ENCODE results near the gene SMLR1.

DNA sequence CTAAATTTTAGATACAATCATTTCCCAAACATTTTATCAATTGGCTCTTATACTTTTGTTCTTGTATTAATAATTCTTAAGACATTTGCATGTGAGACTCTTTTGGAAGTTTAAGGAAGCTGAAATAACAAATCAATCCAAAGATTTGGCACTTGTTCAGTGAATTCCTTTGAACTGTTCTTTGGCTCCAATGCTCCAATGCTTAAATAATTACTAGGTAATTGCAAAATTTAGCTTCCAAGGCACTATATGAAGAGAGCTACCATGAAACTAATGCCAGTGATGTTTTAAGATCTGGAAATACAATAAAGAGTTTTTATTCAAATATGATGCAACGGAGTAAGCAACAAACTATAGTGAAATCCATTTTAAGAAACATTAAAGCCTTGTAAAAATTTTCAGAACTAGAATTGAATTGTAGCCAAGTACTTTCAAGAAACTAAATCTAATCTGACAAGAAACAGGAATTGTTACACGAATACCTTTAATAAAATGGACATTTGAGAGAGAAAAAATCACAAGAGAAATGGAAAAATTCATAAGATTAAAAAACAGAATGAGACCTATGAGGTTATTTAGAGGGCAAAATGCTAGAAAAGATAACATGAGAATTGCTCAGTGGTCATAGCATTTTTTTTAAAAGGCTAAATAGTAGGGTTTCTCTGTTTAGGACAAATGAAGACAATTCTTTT lies 43.6 kb upstream of the SMLR1 start:
- no peak for TF ChIP-seq POLR2A (IDR thresholded peaks at IDR 0.05; ENCODE audit: low read depth, low read length)
- no peak for TF ChIP-seq TAF1 (IDR thresholded peaks at IDR 0.05; ENCODE audit: low read depth, low read length)
- no peak for TF ChIP-seq POLR2AphosphoS5 (IDR thresholded peaks at IDR 0.05; ENCODE audit: low read depth, low read length)
- no peak for TF ChIP-seq SPI1 (IDR thresholded peaks at IDR 0.05; ENCODE audit: low read depth, low read length)
- TF ChIP-seq POU2F2 (IDR thresholded peaks at IDR 0.05; ENCODE audit: low read depth, low read length), result no peak
